ENCODE measurements around the gene DGKQ. TPM values are rescaled to one million over a fixed set of nuclear protein-coding genes. Genes with fewer than 3 reads are reported as not detected.
"Not testable (repeated sequence)": the region's sequence is repeated elsewhere in the genome, so short reads cannot be mapped to it uniquely, and the experiment has no call there.

The DGKQ gene
- total RNA-seq, 1 donor from 2014 or later: 14.4 TPM

GRCh38 chr4:987624-988513, 14.5 kb upstream of the DGKQ start:
- H3K27ac Mint-ChIP-seq: peak overlapping the region; percentile 49
- no peaks in the 10 kb centered on the region for H3K9me3 Mint-ChIP-seq
- intact Hi-C loops (cut with micrococcal nuclease): loop anchor here (1.0 to 5.0 kb wide), 3 partner anchors 55 to 206 kb away; partner anchors contain the start of genes GAK and TMEM175
- H3K4me3 Mint-ChIP-seq (ENCODE audit: low read depth): peak overlapping the region; percentile 78
- H3K4me1 Mint-ChIP-seq (ENCODE audit: low read depth): peaks cover 17% of the 10 kb centered on the region
- H3K27me3 Mint-ChIP-seq (ENCODE audit: low read depth): no peaks in the 10 kb centered on the region
- no peak for DNase-seq (ENCODE audit: low spot score)
- no peaks in the 10 kb centered on the region for H3K36me3 Mint-ChIP-seq (ENCODE audit: low read depth)

GRCh38 chr4:986879-987623, 13.7 kb upstream of the DGKQ start, which contains the start of gene IDUA:
Gene IDUA, plus strand, starts transcription at chr4:987044. Its CDS starts 41 bp downstream, at chr4:987085.
- peak within 1 kb of the TSS; percentile 83 for H3K27ac Mint-ChIP-seq
- intact Hi-C loops (cut with micrococcal nuclease): loop anchor here (1.0 to 5.0 kb wide), 3 partner anchors 54 to 205 kb away; partner anchors contain the start of genes GAK and TMEM175
- H3K27me3 Mint-ChIP-seq (ENCODE audit: low read depth): no peaks in the 10 kb centered on the region

GRCh38 chr4:986428-986878, 13.1 kb upstream of the DGKQ start:
- Mint-ChIP-seq H3K9me3 (no peaks in the 10 kb centered on the region), H3K4me1 (ENCODE audit: low read depth) (peaks cover 17% of the 10 kb centered on the region), H3K27me3 (ENCODE audit: low read depth) (no peaks in the 10 kb centered on the region), H3K36me3 (ENCODE audit: low read depth) (no peaks in the 10 kb centered on the region), H3K27ac (peak overlapping the region; percentile 83), H3K4me3 (ENCODE audit: low read depth) (peak overlapping the region; percentile 87)
- no peak for DNase-seq (ENCODE audit: low spot score)
- intact Hi-C loops (cut with micrococcal nuclease): loop anchor here (2.0 to 5.0 kb wide), 2 partner anchors 54 to 204 kb away; partner anchors contain the start of genes GAK and TMEM175

More at GRCh38 chr4:986879-987623, 13.7 kb upstream of the DGKQ start, which contains the start of gene IDUA:
- no peaks in the 10 kb centered on the region for H3K36me3 Mint-ChIP-seq (ENCODE audit: low read depth)
- peak; percentile 80 for DNase-seq (ENCODE audit: low spot score)
- H3K9me3 Mint-ChIP-seq: no peaks in the 10 kb centered on the region
- peaks cover 17% of the 10 kb centered on the region for H3K4me1 Mint-ChIP-seq (ENCODE audit: low read depth)
- peak within 1 kb of the TSS; percentile 87 for H3K4me3 Mint-ChIP-seq (ENCODE audit: low read depth)

GRCh38 chr4:985123-985830, 11.9 kb upstream of the DGKQ start:
- peaks cover 17% of the 10 kb centered on the region for H3K4me1 Mint-ChIP-seq (ENCODE audit: low read depth)

GRCh38 chr4:984336-985054, 11.1 kb upstream of the DGKQ start:
- no peaks in the 10 kb centered on the region for H3K36me3 Mint-ChIP-seq (ENCODE audit: low read depth)
- peak overlapping the region; percentile 37 for H3K4me3 Mint-ChIP-seq (ENCODE audit: low read depth)

More at GRCh38 chr4:985123-985830, 11.9 kb upstream of the DGKQ start:
- Mint-ChIP-seq H3K27ac (no peak overlapping the region), H3K9me3 (no peaks in the 10 kb centered on the region), H3K4me3 (ENCODE audit: low read depth) (peak overlapping the region; percentile 37), H3K27me3 (ENCODE audit: low read depth) (no peaks in the 10 kb centered on the region), H3K36me3 (ENCODE audit: low read depth) (no peaks in the 10 kb centered on the region)
- intact Hi-C loops (cut with micrococcal nuclease): loop anchor here (1.0 to 5.0 kb wide), 2 partner anchors 12 to 203 kb away; partner anchors contain the start of gene DGKQ
- DNase-seq (ENCODE audit: low spot score): peak; percentile 60

GRCh38 chr4:982814-983213, 9.4 kb upstream of the DGKQ start:
- Mint-ChIP-seq H3K36me3 (ENCODE audit: low read depth) (no peaks in the 10 kb centered on the region), H3K9me3 (no peaks in the 10 kb centered on the region), H3K4me3 (ENCODE audit: low read depth) (no peak overlapping the region), H3K27me3 (ENCODE audit: low read depth) (no peaks in the 10 kb centered on the region), H3K4me1 (ENCODE audit: low read depth) (peaks cover 17% of the 10 kb centered on the region), H3K27ac (no peak overlapping the region)
- DNase-seq (ENCODE audit: low spot score): no peak
- intact Hi-C loops (cut with micrococcal nuclease): no loop called here

More at GRCh38 chr4:984336-985054, 11.1 kb upstream of the DGKQ start:
- no peak for DNase-seq (ENCODE audit: low spot score)
- Mint-ChIP-seq H3K27me3 (ENCODE audit: low read depth) (no peaks in the 10 kb centered on the region), H3K9me3 (no peaks in the 10 kb centered on the region), H3K27ac (no peak overlapping the region), H3K4me1 (ENCODE audit: low read depth) (peaks cover 17% of the 10 kb centered on the region)
- intact Hi-C loops (cut with micrococcal nuclease): loop anchor here (1.0 to 5.0 kb wide), 2 partner anchors 11 to 202 kb away; partner anchors contain the start of gene DGKQ

GRCh38 chr4:982291-982690, 8.9 kb upstream of the DGKQ start:
- Mint-ChIP-seq H3K4me1 (ENCODE audit: low read depth) (peaks cover 15% of the 10 kb centered on the region), H3K9me3 (no peaks in the 10 kb centered on the region), H3K27me3 (ENCODE audit: low read depth) (no peaks in the 10 kb centered on the region), H3K27ac (no peak overlapping the region), H3K4me3 (ENCODE audit: low read depth) (no peak overlapping the region), H3K36me3 (ENCODE audit: low read depth) (no peaks in the 10 kb centered on the region)
- DNase-seq (ENCODE audit: low spot score): no peak
- intact Hi-C loops (cut with micrococcal nuclease): no loop called here

- Mint-ChIP-seq H3K9me3 (no peaks in the 10 kb centered on the region), H3K4me3 (ENCODE audit: low read depth) (no peak overlapping the region), H3K27me3 (ENCODE audit: low read depth) (no peaks in the 10 kb centered on the region), H3K27ac (no peak overlapping the region), H3K36me3 (ENCODE audit: low read depth) (no peaks in the 10 kb centered on the region), H3K4me1 (ENCODE audit: low read depth) (no peaks in the 10 kb centered on the region)
- DNase-seq (ENCODE audit: low spot score): no peak
- intact Hi-C loops (cut with micrococcal nuclease): no loop called here
These were observed 5.8 kb upstream of the DGKQ start for GRCh38 chr4:978957-979701.

GRCh38 chr4:976016-976415, 2.6 kb upstream of the DGKQ start:
- intact Hi-C loops (cut with micrococcal nuclease); H3K36me3 Mint-ChIP-seq (ENCODE audit: low read depth); H3K27me3 Mint-ChIP-seq (ENCODE audit: low read depth); H3K27ac Mint-ChIP-seq; H3K9me3 Mint-ChIP-seq; DNase-seq (ENCODE audit: low spot score); H3K4me1 Mint-ChIP-seq (ENCODE audit: low read depth); H3K4me3 Mint-ChIP-seq (ENCODE audit: low read depth): not testable (repeated sequence)

- no peak for DNase-seq (ENCODE audit: low spot score)
- H3K4me3 Mint-ChIP-seq (ENCODE audit: low read depth): no peak overlapping the region
These were observed 1.3 kb upstream of the DGKQ start for GRCh38 chr4:974668-975067.

More at GRCh38 chr4:974668-975067, 1.3 kb upstream of the DGKQ start:
- no peaks in the 10 kb centered on the region for H3K36me3 Mint-ChIP-seq (ENCODE audit: low read depth)
- no peaks in the 10 kb centered on the region for H3K9me3 Mint-ChIP-seq
- H3K27ac Mint-ChIP-seq: no peak overlapping the region
- intact Hi-C loops (cut with micrococcal nuclease): no loop called here
- no peaks in the 10 kb centered on the region for H3K27me3 Mint-ChIP-seq (ENCODE audit: low read depth)
- H3K4me1 Mint-ChIP-seq (ENCODE audit: low read depth): no peaks in the 10 kb centered on the region

Measured in activated T-helper 2 cell treated with anti-CD3 and anti-CD28 coated beads, Interferon-gamma antibody, Interleukin-2, Interleukin-4, amounts not matched to agents 10 μg/mL and 5 μg/mL and 100 μg/mL, durations not matched to agents 14 hours and 24 hours and 36 hours (primary cell).